SW 1271 (cell line): ENCODE measurements around the gene ANO6.

ENCODE experiments used
- DNase-seq, 2 experiments: peaks; one replicate each; lab custom pipeline; 2025; lab: John Stamatoyannopoulos, UW

The ANO6 gene

DNA sequence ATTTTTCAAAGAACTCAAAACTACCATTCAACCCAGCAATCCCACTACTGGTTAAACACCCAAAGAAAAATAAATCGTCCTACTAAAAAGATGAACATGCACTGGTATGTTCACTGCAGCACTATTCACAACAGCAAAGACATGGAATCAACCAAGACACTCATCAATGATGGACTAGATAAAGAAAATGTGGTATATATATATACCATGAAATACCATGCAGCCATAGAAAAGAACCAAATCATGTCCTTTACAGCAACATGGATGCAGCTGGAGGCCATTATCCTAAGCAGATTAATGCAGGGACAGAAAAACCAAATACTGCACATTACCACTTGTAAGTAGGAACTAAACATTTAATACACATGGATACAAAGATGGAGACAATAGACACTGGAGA lies 3.8 kb upstream of the ANO6 start:
- no peak for DNase-seq

DNA sequence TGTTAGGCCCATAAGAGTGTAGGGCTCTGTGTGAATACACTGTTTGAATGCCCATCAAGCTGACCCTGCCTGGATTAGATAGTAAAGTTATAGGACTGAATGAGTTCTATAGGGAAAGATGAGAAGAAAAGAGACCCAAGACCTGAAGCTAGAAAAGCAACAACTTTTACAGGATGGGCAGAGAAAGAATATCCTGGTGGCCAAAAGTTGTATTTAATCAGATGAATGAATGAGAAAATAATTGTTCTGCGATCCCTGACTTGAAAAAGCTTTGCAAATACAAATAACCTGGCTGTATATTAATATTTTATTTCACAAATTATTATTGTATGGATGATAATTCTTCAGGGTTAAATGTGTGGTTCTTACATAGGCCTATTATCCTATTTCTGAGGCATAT lies 2.8 kb upstream of the ANO6 start:
- no peak for DNase-seq

DNA sequence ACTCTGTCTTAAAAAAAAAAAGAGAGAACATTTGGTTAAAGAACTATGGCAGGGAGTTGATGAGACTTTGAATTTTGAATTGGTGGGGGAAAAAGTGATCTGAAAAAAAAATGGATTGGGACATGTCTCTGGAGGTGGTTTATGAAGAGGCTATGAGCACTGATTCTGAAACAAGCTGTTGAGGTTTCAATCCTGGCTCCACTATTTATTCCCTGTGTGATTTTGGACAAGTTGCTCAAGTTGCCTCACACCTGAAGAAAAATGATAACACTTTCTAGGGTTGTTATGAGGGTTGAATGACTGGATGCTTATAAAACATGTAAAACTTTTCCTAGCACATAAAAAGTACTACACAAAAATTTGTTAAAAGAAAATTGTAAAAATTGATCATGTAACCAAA lies 1.8 kb upstream of the ANO6 start:
- no peak for DNase-seq

DNA sequence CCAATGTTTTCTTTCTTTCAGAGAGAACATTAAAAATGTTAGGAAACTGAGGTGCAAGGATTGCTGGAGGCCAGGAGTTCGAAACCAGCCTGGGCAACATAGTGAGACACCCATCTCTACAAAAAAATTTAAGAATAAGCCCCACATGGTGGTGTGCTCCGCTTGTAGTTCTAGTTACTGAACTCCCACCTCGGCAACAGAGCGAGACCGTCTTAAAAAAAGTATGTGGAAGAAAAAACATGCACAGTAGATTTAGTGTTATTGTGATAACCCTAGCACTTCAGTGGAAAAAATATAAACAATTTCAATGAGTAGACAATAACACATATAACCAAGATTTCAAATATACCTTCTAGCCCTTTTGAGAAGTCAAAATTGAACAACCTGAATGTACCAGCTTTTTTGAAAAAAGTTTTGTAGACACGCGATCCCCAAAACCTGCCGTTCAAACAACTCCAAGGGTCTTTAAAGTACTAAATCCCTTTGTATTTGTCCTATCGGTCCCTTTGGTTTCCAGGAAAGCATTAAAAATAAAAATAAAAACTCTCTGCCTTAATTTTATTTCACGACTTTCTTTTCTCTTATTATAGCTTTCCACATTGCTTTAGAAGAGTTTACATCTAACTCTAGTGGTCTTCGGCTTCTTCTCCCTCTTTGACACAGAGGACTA lies 1.0 kb upstream of the ANO6 start:
- DNase-seq = no peak

DNA sequence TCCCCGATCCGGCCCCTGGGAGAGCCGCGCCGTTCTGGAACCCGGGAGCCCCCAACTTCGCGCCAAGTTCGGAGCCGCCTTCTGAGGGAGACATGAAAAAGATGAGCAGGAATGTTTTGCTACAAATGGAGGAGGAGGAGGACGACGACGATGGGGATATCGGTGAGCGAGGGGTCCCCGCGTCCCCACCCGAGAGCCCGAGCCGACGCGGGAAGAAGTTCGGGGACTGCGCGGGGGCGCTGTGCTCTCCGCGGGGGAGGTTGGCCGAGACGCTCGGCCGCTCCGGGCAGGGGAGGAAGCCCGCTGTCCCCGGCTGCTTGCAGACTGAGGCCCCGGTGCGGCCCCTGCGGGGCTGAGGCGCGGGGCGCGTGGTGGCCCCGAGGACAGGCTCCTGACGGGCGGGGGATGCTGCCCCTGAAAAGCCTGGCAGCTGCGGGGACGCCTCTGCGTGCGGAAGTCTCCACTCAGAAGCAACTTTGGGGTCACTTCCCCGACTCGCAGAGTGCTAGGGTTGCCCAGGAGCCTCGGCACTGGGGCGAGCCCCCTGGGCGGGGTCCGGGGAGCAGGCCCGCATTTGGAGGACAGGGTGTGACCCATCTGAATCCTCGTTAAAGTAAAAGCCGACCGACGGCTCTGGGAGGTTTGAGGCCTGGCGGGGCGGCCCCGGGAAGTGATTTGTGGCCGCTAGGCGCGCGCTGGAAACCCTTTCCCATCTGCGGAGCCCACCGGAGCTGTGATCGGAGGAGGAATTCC lies 511 bp downstream of the ANO6 start:
- peak in 1 of 2 experiments; percentile 23 for DNase-seq

DNA sequence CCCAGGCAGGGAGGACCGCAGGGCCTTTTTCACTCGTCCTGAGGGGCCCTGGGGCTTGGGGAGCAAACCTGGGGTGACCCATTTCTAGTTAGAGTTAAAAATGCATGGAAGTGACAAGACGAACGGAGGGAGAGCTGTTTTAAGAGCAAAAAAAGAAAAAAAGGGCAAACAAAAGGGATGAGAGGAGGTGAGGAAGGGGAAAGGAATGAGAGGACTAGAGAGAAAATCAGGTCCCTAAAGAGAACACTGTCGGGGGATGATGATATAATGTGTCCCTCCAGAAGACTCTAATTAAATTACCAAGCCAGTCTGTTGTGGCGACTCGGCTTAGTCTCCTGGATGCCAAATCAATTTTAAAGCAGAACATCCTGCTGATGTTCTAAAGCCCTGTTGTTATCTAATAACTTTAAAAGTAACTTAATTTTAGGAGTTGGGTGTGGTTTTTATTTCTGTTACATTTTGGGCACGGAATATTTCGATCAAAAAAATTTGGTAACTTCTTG lies 1.1 kb downstream of the ANO6 start:
- DNase-seq = peak in 1 of 2 experiments; percentile 23

DNA sequence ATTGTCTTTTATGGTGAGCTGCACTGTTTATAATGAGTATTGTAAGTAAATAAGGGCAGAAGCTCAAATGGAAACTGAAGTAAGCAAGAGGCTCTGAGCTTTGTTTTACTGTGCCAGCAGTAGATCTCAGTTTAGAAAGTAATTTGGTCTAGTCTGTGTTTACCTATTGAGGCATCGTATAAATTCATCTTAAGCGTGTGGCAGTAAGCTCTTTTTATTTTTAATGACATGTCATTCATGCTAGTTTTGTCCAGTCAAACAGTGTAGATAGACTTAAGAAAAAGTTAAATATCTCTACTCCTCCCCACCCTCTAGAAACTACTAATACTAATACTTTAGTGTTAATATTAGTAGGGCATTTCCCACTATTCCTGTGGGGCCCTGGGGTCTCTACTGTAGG lies 2.0 kb downstream of the ANO6 start:
- no peak for DNase-seq

DNA sequence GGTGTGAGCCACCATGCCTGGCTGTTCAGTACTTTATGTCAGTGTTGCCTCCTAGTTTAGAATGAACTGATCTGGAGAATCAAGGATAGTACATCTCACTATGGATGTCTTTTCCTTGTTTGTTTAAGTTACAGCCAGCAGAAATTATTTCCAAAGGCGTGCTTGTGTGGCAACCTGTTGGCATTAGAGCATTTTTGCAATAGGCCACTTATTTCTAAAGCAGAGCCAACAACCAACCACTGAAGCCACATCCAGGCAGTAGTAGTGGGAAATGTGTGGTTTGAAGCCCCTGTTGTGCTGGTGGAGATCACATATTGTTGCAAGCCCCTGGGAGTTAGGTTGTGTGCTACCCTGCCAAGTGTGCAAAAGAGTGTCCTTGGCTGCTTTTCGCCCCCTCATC lies 3.7 kb downstream of the ANO6 start:
- DNase-seq = no peak

DNA sequence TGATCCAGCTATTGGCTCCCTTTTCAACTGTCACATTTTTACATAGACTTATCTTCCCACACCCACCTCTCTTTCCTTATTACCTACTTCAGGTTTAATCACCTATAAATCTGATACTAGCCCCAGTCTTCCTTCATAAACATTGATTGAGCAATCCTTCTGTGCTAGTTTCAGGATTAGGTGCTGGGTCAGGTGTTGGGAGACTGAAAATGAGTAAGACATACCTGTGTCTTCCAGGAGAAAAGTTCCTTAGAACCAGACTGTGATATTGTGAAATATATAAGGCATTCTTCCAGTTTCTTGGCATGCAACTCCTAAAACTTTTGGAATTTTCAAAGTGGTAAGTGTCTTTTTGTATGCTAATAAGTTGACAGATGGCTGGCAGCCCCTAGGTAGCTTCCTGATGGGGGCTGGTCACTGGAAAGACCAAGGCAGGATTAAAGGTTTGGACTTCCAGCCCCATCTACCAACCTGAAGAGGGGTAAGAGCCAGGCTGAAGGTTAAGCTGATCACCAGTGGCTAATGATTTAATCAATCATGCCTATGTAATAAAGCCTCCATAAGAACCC lies 4.6 kb downstream of the ANO6 start:
- DNase-seq = no peak

DNA sequence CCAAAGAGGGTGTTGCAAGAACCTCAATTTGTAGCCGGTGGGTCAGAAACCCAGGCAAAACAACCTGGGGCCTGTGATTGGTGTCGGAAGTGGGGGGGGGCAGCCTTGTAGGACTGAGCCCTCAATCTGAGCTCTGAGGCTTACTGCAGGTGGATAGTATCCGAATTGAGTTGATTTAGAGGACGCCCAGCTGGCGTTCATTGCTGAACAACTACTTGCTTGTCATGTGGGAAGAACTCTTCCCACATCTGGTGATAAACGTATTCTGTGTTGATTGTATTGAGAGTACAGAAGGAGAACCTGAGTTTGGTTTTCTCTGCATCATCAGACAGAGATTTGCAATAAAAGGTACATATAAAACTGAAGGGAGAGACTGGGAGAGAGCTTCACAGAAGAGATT lies 5.1 kb downstream of the ANO6 start:
- DNase-seq = no peak

DNA sequence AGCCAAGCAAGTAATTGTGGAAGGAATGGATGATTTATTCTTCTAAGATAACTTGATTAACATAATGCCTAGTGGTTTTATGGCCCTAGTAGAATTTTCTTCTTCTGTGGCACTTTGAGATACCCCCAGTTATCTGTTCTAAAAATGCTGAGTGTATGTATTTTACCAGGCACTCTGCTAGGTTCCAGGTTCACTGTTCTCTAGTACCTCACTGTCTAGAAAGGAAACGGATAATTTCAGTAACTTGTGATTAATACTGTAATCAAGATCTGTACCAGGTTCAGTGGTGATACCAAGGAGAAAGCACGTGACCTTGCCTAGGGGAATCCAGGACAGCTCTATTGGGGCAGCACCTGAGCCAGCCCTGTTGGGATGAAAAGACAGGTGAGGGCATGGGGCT lies 8.0 kb downstream of the ANO6 start:
- no peak for DNase-seq

DNA sequence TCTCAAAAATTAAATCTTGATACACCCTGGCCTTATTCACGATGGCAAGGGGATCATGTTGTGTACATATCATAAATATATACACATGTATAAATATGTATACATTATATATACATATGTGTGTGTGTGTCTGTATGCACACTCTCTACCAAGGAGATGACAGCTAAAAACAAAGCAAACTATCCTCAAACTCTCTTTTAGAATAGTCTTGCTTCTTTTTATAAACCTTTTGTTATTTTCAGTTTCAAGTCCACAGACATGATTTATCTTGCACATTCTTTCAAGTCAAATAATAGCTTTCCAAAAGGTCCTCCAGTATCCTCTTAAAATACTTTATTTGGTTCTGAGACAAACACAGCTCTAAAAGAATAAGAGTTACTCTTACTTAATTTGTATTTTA lies 8.4 kb downstream of the ANO6 start:
- no peak for DNase-seq

DNA sequence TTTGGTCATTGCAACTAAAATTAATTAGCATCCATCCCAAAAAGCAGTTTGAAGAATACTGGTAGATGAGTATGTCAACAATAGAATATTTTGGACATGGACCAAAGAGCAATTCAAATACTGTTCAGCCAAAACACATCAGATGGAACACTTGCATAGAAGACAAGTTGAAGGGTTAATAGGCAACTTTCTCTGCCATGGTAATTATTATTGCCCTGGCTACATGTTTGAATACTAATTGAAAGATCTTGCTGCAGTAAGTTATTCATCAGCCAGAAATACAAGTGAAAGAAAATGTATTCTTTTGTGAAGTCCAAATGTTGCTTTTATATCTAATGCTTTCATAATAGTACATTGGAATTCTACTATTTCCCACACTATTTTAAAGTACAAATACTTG lies 10.1 kb downstream of the ANO6 start:
- no peak for DNase-seq

DNA sequence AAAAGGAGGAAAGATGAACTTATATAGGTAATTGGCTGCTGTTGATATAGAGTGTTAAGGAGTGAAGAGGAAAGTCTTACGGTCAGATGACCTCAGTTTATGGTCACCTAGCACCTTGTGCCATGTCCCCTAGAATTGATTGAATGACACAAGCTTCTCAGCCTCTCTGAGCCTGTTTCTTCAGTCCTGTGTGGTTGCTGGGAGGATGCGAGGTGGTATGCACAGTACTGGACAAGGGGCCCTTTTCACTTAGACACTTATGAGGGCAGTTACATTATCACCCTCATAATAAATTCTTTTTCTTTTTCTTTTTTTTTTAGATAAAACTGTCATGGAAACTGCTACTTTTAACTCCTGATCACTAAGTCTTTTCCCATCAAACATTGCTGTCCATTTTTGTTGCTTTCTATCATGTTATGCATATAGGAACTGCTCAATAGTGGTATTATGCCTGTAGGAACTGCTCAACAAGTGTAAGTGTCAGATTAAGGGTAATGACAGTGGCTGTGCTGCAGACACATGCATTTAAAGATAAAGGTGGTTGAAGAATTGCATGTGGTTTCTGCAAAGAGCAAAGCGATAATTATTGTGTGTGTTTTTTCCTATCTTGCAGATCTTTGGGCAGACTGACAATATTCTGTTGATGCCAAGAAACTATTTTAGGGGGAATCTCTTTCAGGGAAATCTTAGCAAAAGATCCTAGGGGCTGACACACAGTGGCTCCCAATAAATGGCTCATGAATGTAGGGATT lies 11.6 kb downstream of the ANO6 start:
- DNase-seq = no peak

DNA sequence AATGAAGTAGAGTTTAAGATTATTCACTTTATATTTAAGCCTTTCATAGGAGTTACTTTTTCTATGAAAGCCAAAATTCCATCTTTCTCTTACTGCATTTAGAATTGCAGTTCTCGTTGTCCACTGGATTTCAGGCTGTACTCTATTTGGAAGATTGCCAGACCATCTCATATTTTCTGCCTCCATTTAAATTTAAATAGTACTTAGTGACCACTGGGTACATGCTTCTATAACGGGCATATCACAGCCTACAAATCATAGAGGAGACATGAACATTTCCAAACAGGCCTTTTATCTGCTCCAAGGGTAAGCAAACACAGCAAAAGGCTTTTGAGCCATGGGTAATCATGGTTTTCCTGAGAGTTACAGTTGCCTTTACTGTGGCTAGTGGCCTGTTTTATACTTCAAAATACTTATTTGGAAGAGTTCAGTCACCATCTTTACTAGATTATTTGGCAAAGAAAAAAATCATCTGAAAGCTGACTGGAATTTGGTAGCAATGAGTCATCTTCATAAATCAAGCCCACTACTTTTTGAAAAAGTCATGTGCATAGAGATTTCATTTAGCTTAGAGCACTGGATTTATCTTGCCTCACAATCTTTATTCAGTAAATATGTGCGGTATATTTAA lies 15.7 kb downstream of the ANO6 start:
- peak in 1 of 2 experiments; percentile 64 for DNase-seq

DNA sequence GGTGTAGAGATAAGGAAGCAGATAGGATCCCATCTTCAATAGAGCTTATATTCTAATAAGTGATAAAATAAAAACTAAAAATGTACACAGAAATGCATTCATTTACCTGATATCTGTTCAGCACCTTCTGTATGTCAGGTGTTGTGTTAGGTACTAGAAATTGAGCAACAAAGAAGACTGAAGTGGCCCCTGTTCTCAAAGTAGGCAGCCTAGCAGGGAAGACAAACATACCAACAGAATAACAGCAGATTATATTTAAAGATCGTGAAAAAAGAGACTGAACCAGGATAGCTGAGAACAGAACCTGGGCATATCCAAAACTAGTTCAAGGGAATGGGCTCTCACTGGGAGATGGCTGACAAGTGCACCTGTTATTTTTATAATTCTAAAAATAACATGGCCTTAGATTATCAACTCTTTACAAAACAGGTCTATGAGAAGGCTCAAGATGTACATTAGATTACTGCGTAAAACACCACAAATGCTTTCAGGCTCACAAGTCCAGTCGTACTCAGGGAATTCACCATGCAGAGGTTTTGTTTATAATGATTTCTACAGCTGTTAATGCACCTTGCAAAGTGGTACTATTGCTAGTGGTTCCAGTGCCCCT lies 16.4 kb downstream of the ANO6 start:
- peak in 1 of 2 experiments; percentile 51 for DNase-seq

DNA sequence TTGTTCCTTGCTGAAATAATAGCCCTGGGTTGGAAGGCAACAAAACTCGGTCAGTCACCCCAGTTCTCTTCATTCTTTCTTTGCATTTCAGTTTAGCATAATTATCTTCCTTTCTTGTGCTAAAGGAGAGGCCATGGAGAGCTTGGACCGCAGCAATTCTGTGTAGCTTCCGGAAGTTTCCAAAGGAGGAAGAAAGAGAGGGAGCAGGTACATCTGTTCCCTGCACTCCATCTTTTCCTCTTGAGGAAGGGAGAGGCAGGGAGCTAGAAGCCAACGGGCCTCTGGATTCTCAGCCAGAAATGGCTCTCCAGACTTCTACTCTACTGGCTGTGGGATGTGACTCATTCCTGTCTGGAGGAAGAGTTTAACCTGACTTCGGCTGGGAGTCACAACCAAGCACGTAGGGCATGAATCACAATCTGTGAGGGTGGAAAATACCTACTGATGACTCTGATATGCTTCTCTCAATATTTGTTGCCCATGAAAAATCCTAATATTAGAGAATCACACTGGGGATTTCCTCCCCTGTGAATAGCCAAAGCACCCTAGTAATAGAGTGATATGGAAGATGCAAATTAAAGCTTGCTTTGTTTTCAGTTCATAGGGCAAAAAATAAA lies 17.0 kb downstream of the ANO6 start:
- DNase-seq = peak; percentile 95 to 96

DNA sequence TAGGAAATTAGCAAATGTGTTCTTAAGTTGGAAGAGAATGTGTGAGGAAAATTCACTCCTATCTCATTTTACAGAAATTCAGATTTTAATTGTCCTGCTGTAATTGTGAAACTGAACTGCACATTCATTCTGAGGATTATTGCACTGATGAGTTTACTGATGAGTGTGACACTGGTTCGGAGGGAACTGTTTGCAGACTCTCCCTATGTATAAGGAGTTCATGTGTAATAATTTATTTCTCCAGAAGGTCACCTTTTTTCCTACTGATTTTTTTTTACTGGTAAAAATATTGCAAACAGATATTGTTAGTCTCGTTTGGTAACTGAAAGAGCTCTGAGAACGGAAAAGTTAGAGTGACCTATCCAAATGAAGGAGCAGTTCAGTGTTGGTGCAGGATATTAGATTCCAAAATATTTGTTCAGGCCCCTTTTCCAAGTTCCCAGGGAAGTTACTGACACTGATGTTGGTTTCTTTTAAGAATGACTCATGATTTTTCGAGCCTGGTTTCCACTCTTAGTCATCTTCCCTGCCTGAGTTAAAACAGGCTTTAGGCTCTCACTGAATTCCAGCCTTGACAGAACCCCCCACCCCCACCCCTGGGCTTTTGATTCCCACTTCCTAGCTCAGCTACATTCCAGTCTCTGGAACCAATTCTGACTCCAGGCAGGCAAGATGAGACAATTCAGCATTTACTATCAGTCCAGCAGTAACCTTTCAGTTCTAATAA lies 18.4 kb downstream of the ANO6 start:
- DNase-seq = peak; percentile 92 to 96

DNA sequence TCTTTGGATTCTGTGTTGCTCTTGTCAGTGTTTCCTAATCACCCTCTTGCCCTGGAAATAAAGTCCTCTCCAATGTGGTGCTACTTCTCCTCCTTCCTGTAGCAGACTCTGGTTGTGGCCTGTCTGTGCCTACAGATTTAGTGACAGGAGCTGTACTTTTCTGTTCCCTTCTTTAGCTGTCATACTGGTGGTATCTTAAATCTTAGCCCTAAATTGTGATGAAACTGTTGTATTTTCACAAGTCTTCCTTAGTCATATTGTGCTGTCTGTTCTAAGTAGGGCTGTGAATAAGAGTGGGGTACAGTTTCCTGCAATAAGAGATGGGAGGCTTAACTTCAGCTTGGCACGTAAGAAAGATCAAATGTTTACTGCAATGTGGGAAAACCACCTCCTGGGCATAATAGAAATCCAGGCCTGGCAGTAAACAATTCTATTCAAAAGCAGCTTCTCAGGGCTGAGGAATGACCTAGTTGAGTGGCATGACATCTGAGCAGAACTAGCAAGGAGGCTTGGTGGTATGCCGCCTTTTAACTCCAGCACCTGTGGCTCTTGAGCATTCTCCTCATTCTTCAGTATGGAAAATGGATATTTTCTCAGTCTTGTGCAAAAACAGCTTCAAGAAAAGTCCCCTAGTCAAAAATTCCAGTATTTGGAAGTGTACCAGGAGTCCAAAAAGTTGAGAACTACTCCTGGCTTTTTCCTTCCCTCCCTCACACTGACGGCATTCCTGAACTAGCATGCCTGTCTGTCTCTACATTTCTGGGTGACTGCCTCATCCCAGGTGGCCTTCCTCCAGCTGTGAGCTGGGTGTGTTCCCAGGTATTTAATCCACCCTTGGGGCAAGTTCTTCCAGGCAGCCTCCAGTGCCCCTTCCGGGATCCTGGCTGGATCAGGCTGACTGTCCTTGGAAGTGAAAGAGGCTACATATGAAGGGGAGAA lies 19.5 kb downstream of the ANO6 start:
- peak in 1 of 2 experiments; percentile 80 for DNase-seq
